Karpas-422 (cell line): Measurements from ENCODE around the gene LCE1F. TPM values are rescaled to one million over a fixed set of nuclear protein-coding genes. Genes with fewer than 3 reads are reported as not detected.

ENCODE experiments used
- DNase-seq: peaks from one replicate; pipeline ENCODE4 v3.0.0-alpha.2; 2015
- H2AFZ ChIP-seq: fragments of 200-600 bp; sonication (generic); 2 replicates; pipeline ENCODE4 v1.6.1; 2014; ENCODE audit warnings: antibody characterized with exemption, low read length, mixed read lengths
- H3K27ac ChIP-seq: fragments of 200-600 bp; sonication (generic); 2 replicates; pipeline ENCODE4 v1.5.1; 2014; ENCODE audit warnings: mild to moderate bottlenecking, low read length, moderate library complexity
- H3K27me3 ChIP-seq: fragments of 200-600 bp; sonication (generic); 2 replicates; pipeline ENCODE4 v1.6.1; 2014; ENCODE audit warnings: low read length, mixed read lengths
- H3K36me3 ChIP-seq: fragments of 200-600 bp; sonication (generic); 2 replicates; pipeline ENCODE4 v1.6.1; 2014; ENCODE audit warnings: low read length, mixed read lengths; ENCODE audit not compliant: insufficient read depth
- H3K4me1 ChIP-seq: fragments of 200-600 bp; sonication (generic); 2 replicates; pipeline ENCODE4 v1.6.1; 2014; ENCODE audit warnings: mild to moderate bottlenecking, low read length, mixed read lengths
- H3K4me2 ChIP-seq: fragments of 200-600 bp; sonication (generic); 2 replicates; pipeline ENCODE4 v1.6.1; 2014; ENCODE audit warnings: low read length, low read depth, mild to moderate bottlenecking; ENCODE audit not compliant: poor library complexity, severe bottlenecking
- H3K4me3 ChIP-seq: fragments of 200-600 bp; sonication (generic); 2 replicates; pipeline ENCODE4 v1.5.1; 2014; ENCODE audit warnings: mild to moderate bottlenecking, antibody characterized with exemption, low read length, mixed read lengths
- H3K79me2 ChIP-seq: fragments of 200-600 bp; sonication (generic); 2 replicates; pipeline ENCODE4 v1.6.1; 2014; ENCODE audit warnings: mild to moderate bottlenecking, low read length, mixed read lengths
- H3K9ac ChIP-seq: fragments of 200-600 bp; sonication (generic); 2 replicates; pipeline ENCODE4 v1.6.0; 2014; ENCODE audit warnings: low read length
- H3K9me2 ChIP-seq: fragments of 200-600 bp; sonication (generic), shearing (Covaris generic); replicated peaks from 2 replicates; pipeline ENCODE4 v1.6.0; 2014; ENCODE audit warnings: mild to moderate bottlenecking, low read length, moderate library complexity; ENCODE audit not compliant: insufficient read depth
- H3K9me3 ChIP-seq: fragments of 300-700, 200-600 bp; sonication (generic); 2 replicates; pipeline ENCODE4 v1.6.1; 2014; ENCODE audit warnings: low read length, mixed read lengths
- H4K20me1 ChIP-seq: fragments of 200-600 bp; sonication (generic); 2 replicates; pipeline ENCODE4 v1.6.1; 2014; ENCODE audit warnings: mild to moderate bottlenecking, antibody characterized with exemption, low read length, low read depth; ENCODE audit not compliant: insufficient read depth
- total RNA-seq: library from RNA; depleted of rRNA; stranded (reverse); fragments of >200 nt; shearing (Covaris generic); gene quantifications from 2 replicates; pipeline ENCODE4 v1.2.3, GENCODE V29; 2014; ENCODE audit warnings: low replicate concordance; rRNA removed

LCE1F gene
- total RNA-seq, 1 experiment from 2014 or later = not detected

DNA sequence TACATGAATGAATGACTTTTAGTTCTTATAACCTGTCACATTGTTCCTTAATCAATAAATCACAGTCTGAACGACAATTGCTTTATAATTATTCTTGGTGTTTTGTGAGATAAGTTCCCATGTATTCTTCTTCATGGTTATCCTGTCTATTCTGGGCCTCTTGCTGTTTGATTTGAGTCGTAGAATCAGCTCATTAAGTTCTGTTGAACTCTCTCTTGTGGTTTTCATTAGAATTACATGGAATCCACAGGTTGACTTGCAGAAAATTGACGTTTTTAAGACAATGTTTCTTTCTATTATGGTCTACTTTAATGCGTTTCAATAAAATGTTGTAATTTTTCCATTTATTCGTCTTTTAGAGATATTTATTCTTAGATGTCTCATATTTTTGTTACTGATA is 48.4 kb downstream of the LCE1F start:
- H3K9ac ChIP-seq = no peak overlapping the region
- DNase-seq = peak; percentile 38
- H3K36me3 ChIP-seq = no peaks in the 10 kb centered on the region
- H3K27me3 ChIP-seq = no peaks in the 10 kb centered on the region
- no peaks in the 10 kb centered on the region for H3K9me3 ChIP-seq
- H3K27ac ChIP-seq = no peak overlapping the region
- no peaks in the 10 kb centered on the region for H4K20me1 ChIP-seq
- H3K79me2 ChIP-seq = no peaks in the 10 kb centered on the region
- no peaks in the 10 kb centered on the region for H3K4me1 ChIP-seq
- H3K4me2 ChIP-seq = no peak overlapping the region
- no peak overlapping the region for H2AFZ ChIP-seq
- H3K4me3 ChIP-seq = no peak overlapping the region
- no peaks in the 10 kb centered on the region for H3K9me2 ChIP-seq

DNA sequence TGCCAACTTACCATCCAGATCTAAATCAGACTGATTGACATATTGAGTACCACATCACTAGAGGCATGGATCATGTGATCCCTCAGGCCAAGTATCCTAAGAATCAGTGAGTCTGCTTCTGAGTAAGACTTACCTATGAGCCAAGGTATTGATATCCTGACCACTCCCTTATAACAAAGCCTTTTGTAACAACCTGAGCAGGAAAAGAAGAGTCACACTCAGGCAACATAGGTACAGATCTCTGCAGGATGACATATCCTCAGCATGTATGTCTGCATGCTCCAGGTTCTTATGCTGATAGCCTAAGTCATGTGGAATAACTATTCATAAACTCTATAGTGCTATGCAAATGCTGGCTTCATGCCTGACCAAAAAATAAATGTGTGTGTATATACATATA is 50.0 kb downstream of the LCE1F start:
- no peaks in the 10 kb centered on the region for H3K4me1 ChIP-seq
- H3K36me3 ChIP-seq = no peaks in the 10 kb centered on the region
- H3K4me2 ChIP-seq = no peak overlapping the region

More for the DNA sequence above, 50.0 kb downstream of the LCE1F start:
- Histone ChIP-seq H4K20me1 (no peaks in the 10 kb centered on the region), H2AFZ (no peak overlapping the region), H3K79me2 (no peaks in the 10 kb centered on the region), H3K27me3 (no peaks in the 10 kb centered on the region), H3K9me2 (no peaks in the 10 kb centered on the region), H3K27ac (no peak overlapping the region), H3K9ac (no peak overlapping the region), H3K4me3 (no peak overlapping the region), H3K9me3 (no peaks in the 10 kb centered on the region)
- no peak for DNase-seq

Other genes starting within 250 kb of the LCE1F start
- not detected in 2 replicates for gene LCE3E, start 208.4 kb upstream of the LCE1F start, total RNA-seq
- not detected in 2 replicates for gene LCE3D, start 194.6 kb upstream of the LCE1F start, total RNA-seq
- gene LCE3C, start 174.9 kb upstream of the LCE1F start, total RNA-seq = not detected in 2 replicates
- not detected in 2 replicates for gene LCE3B, start 161.3 kb upstream of the LCE1F start, total RNA-seq
- gene LCE3A, start 152.0 kb upstream of the LCE1F start, total RNA-seq = not detected in 2 replicates
- gene LCE2D, start 111.8 kb upstream of the LCE1F start, total RNA-seq = not detected in 2 replicates
- not detected in 2 replicates for gene LCE2C, start 99.9 kb upstream of the LCE1F start, total RNA-seq
- gene LCE2B, start 89.0 kb upstream of the LCE1F start, total RNA-seq = not detected in 2 replicates
- not detected in 2 replicates for gene LCE2A, start 76.8 kb upstream of the LCE1F start, total RNA-seq
- not detected in 2 replicates for gene LCE4A, start 67.0 kb upstream of the LCE1F start, total RNA-seq
- not detected in 2 replicates for gene KPRP, start 17.1 kb upstream of the LCE1F start, total RNA-seq
- not detected in 2 replicates for gene LCE1E, start 11.1 kb downstream of the LCE1F start, total RNA-seq
- not detected in 2 replicates for gene LCE1D, start 21.6 kb downstream of the LCE1F start, total RNA-seq
- gene LCE1C, start 31.5 kb downstream of the LCE1F start, total RNA-seq = not detected in 2 replicates
- gene LCE1B, start 36.8 kb downstream of the LCE1F start, total RNA-seq = not detected in 2 replicates
- not detected in 2 replicates for gene LCE1A, start 52.3 kb downstream of the LCE1F start, total RNA-seq
- gene LCE6A, start 67.7 kb downstream of the LCE1F start, total RNA-seq = not detected in 2 replicates
- gene LCE7A, start 84.9 kb downstream of the LCE1F start, total RNA-seq = not detected in 2 replicates
- not detected in 2 replicates for gene SMCP, start 103.2 kb downstream of the LCE1F start, total RNA-seq
- gene IVL, start 133.4 kb downstream of the LCE1F start, total RNA-seq = not detected in 2 replicates
- not detected in 2 replicates for gene SPRR5, start 172.1 kb downstream of the LCE1F start, total RNA-seq
- not detected in 2 replicates for gene SPRR4, start 195.5 kb downstream of the LCE1F start, total RNA-seq
- gene SPRR1A, start 208.9 kb downstream of the LCE1F start, total RNA-seq = not detected in 2 replicates
- gene SPRR3, start 226.6 kb downstream of the LCE1F start, total RNA-seq = not detected in 2 replicates